Activated CD4-positive, alpha-beta T cell treated with anti-CD3 and anti-CD28 coated beads, Interleukin-2, amount 50 U/mL, for 24 hours (primary cell): Measurements from ENCODE around the gene ZNF700.
A peak's percentile ranks its signal among the peaks of the same experiment; 100 is the strongest.
"Not testable (repeated sequence)": the region's sequence is repeated elsewhere in the genome, so short reads cannot be mapped to it uniquely, and the experiment has no call there.

Experiments used
- DNase-seq, 2 donors: peaks; one replicate each; pipeline ENCODE4 v3.0.0-alpha.2; 2020; ENCODE audit warnings: low read depth in 1 of 2, low spot score in 1 of 2

ZNF700 gene

GRCh38 chr19:11938383-11938782 is 13.5 kb downstream of the ZNF700 start:
- not testable (repeated sequence) for DNase-seq

- DNase-seq: not testable (repeated sequence)
Observed at GRCh38 chr19:11941361-11941887, 16.5 kb downstream of the ZNF700 start.

DNA sequence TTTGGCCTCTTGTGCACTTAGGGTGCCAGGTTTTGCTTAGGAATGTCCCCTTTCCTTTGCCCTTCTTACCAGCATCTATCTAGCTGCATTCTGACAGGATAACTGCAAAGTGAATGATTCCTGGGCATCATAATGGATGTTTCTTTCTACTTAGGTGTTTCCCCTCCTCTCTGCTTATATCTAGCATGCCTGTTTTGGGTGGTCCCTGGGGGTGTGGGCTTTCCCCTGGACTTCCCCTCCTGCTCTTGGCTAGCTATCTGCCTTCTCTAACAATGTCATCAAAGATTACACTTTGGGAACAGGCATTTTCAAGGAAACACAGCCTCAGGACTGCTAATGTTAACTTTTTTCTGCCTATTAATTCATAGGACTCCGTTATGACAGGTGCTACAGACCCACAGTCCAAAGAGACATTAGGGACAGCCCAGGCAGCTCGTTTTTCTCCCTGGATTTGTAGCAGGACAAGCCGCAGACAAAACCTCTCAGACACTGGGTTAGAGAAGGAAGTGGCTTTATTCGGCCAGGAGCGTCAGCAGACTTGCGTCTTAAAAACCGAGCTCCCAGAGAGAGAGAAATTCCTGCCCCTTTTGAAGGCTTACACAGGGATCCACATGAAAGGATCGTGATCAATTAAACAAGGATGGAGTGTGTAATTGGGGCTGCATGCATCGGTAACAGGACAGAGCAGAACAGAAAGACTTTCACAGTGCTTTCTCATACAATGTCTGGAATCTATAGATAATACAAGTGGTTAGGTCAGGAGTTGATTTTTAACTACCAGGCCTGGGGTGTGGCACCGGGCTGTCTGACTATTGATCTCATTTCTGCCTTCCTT is 17.3 kb downstream of the ZNF700 start:
- no peak for DNase-seq

GRCh38 chr19:11942843-11943108 is 17.9 kb downstream of the ZNF700 start:
- DNase-seq: no peak

DNA sequence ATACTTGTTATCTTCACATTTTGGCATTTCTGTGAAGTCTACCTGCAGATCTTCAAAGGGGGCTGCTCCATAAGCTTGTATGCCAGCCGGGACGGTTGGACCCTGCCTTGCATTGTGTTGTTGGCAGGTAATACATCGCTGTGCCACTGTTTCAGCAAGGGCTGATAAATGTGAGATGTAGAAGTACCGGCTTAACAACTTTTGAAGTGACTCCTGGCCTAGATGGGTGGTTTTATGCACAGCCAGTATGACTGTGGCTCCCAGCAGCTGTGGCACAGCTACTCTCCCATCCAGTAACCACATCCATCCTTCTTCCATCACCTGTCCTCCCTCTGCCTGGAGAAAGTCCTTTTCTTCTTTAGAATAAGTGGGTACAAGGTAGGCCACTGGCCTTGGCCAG is 19.7 kb downstream of the ZNF700 start:
- DNase-seq: no peak

GRCh38 chr19:11948646-11949045 is 23.7 kb downstream of the ZNF700 start:
- DNase-seq: no peak

DNA sequence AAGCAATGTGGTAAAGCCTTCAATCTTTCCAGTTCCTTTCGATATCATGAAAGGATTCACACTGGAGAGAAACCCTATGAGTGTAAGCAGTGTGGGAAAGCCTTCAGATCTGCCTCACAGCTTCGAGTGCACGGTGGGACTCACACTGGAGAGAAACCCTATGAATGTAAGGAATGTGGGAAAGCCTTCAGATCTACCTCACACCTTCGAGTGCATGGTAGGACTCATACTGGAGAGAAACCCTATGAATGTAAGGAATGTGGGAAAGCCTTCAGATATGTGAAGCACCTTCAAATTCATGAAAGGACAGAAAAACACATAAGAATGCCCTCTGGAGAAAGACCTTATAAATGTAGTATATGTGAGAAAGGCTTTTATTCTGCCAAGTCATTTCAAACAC is 24.3 kb downstream of the ZNF700 start:
- no peak for DNase-seq

DNA sequence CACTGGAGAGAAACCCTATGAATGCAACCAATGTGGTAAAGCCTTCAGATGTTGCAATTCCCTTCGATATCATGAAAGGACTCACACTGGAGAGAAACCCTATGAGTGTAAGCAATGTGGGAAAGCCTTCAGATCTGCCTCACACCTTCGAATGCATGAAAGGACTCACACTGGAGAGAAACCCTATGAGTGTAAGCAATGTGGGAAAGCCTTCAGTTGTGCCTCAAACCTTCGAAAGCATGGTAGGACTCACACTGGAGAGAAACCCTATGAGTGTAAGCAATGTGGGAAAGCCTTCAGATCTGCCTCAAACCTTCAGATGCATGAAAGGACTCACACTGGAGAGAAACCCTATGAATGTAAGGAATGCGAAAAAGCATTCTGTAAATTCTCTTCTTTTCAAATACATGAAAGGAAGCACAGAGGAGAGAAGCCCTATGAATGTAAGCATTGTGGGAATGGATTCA is 24.7 kb downstream of the ZNF700 start:
- DNase-seq: not testable (repeated sequence)

- DNase-seq: no peak
Observed at GRCh38 chr19:11950312-11950711, 25.4 kb downstream of the ZNF700 start.

DNA sequence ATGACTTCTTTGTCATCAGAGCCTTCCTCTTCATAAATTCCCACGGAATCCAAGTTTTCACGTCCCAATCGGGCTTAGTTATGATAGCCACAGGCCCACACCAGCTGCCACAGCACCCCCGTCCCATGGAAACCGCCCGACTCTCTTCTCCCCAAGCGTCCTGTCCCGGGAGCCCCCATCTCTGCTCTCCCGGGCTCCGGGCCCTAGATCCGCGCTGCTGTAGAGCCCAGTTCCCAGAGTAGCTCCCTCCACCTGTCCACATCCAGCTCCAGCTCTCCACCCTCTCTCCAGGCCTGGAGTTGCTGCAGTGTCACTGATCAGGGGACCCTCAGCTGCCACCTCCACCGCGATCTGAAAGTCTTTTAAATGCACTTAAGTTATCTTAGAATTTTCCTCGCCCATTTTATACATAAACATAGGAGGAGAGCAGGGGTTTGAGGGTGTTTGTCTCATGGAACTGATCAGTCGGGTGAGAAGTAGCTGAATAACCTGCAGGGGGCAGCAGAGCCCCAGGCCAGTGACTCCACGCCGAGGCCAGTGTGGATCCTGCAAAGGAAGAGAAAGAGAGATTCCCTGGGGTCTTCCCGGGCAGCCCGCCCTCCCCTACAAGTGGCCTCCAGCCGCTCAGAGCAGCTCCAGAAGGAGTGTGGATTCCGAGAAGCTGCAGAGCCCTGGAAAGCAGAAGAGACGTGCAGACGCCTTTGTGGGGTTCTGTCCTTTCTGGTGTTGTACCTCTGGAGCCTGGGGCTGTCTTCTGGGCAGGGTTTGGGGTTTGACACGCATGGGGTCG is 38.9 kb downstream of the ZNF700 start:
- peak; percentile 62 to 66 for DNase-seq

GRCh38 chr19:11964496-11964857 is 39.6 kb downstream of the ZNF700 start:
- DNase-seq: no peak

- peak; percentile 68 to 80 for DNase-seq
Observed at GRCh38 chr19:11964858-11965645, 40.1 kb downstream of the ZNF700 start, which contains the start of gene ZNF763. TSS of gene ZNF763 (plus strand) at chr19:11965040. CDS start at chr19:11965209, 169 bp downstream.

GRCh38 chr19:11970174-11970573 is 45.3 kb downstream of the ZNF700 start:
- no peak for DNase-seq

GRCh38 chr19:11971041-11971440 is 46.1 kb downstream of the ZNF700 start:
- no peak for DNase-seq

DNA sequence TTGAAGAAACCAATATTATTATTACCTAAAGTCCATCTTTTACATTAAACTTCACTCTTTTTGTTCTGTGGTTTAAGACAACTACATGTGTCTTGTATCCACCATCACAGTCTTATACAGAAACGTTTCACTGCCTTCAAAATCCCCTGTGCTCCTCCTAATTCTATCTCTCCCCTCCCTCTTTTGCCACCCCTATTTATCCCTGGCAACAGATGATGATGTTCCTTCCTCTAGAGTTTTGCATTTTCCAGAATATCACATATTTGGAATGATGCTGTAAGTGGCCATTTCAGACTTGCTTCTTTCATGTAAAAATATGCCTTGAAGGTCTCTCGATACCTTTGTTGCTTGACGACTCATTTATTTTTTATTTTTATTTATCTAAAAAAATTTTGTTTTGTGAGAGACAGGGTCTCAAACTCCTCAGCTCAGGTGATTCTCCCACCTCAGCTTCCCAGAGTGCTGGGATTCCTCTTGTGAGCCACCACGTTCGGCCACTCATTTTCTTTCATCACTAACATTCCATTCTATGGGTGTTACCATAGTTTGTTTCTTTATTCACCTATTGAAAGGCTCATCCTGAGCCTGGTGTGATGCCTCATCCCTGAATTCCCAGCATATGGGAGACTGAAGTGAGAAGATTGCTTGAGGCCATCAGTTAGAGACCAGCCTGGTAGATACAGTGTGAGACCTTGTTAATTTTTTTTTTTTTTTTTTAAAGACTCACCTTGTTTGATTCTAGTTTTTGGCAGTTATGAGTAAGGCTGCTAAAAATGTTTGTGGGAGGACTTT is 48.3 kb downstream of the ZNF700 start:
- no peak for DNase-seq

- DNase-seq: no peak
Observed at GRCh38 chr19:11978492-11979100, 53.7 kb downstream of the ZNF700 start.

- no peak for DNase-seq
Observed at GRCh38 chr19:11979527-11979926, 54.6 kb downstream of the ZNF700 start.

- DNase-seq: no peak
Observed at GRCh38 chr19:11982526-11982925, 57.6 kb downstream of the ZNF700 start.

DNA sequence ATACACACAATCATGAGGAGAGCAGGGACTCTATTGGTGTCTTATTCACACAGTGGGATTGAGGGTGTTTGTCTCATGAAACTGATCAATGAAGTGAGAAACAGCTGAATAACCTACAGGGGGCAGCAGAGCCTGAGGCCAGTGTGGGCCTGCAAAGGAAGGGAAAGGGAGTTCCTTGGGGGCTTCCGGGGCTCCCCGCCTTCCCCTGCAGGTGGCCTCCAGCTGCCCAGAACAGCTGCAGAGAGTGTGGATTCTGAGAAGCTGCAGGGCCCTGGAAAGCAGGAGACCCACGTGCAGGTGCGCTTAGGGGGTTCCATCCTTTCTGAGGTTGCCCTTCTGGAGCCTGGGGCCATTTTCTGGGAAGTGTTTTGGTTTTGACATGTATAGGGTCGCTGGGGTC is 60.1 kb downstream of the ZNF700 start:
- DNase-seq: no peak

DNA sequence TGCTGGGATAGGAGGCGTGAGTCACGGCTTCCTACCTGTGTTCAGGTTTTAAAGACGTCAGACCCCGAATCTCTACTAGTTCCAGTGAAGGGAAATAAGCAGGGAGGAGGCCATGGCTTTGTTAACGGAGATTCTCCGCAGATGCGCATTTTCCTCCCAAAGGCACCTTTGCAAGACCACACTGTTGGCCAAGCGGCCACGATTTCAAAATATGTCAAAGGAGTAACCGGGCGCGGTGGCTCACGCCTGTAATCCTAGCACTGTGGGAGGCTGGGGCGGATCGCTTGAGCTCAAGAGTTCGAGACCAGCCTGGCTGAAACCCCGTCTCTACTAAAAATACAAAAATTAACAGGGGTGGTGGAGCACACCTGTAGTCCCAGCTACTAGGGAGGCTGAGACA is 61.8 kb downstream of the ZNF700 start:
- DNase-seq: no peak
